Smooth muscle cell (in vitro differentiated cells): ENCODE results near the gene FAXC. TPM values are rescaled to one million over a fixed set of nuclear protein-coding genes. Genes with fewer than 3 reads are reported as not detected.

ENCODE experiments used
- DNase-seq: peaks from one replicate; lab custom pipeline; 2025; ENCODE audit not compliant: unreplicated experiment; lab: John Stamatoyannopoulos, UW
- H2AFZ ChIP-seq: fragments of 200-600 bp; sonication (generic); 2 replicates; pipeline ENCODE4 v1.6.0; 2016; ENCODE audit warnings: antibody characterized with exemption, low read depth, mild to moderate bottlenecking
- H3F3A ChIP-seq: fragments of 200-600 bp; sonication (generic); 2 replicates; pipeline ENCODE4 v1.6.0; 2017; ENCODE audit warnings: antibody characterized with exemption, low read depth
- H3K27ac ChIP-seq: fragments of 200-600 bp; sonication (generic); 2 replicates; pipeline ENCODE4 v1.5.1; 2016; ENCODE audit warnings: low read depth, mild to moderate bottlenecking
- H3K27me3 ChIP-seq: fragments of 200-600 bp; sonication (generic); 2 replicates; pipeline ENCODE4 v1.6.1; 2016; ENCODE audit warnings: low read depth, mild to moderate bottlenecking
- H3K36me3 ChIP-seq: fragments of 200-600 bp; sonication (generic); 2 replicates; pipeline ENCODE4 v1.5.1; 2016; ENCODE audit warnings: low read depth
- H3K4me1 ChIP-seq: fragments of 200-600 bp; sonication (generic); 2 replicates; pipeline ENCODE4 v1.5.1; 2016; ENCODE audit warnings: low read depth
- H3K4me2 ChIP-seq: fragments of 200-600 bp; sonication (generic); 2 replicates; pipeline ENCODE4 v1.6.0; 2016; ENCODE audit warnings: mild to moderate bottlenecking
- H3K4me3 ChIP-seq: fragments of 200-600 bp; sonication (generic); 2 replicates; pipeline ENCODE4 v1.5.1; 2016; ENCODE audit warnings: mild to moderate bottlenecking
- H3K79me2 ChIP-seq: fragments of 200-600 bp; sonication (generic); 2 replicates; pipeline ENCODE4 v1.6.0; 2016; ENCODE audit warnings: low read depth, mild to moderate bottlenecking
- H3K9ac ChIP-seq: fragments of 200-600 bp; sonication (generic); 2 replicates; pipeline ENCODE4 v1.6.0; 2016; ENCODE audit warnings: low read depth
- H3K9me3 ChIP-seq: fragments of 200-600 bp; sonication (generic); replicated peaks from 2 replicates; pipeline ENCODE4 v1.5.1; 2016; ENCODE audit warnings: low read depth
- H4K20me1 ChIP-seq: fragments of 200-600 bp; sonication (generic); 2 replicates; pipeline ENCODE4 v1.6.0; 2016; ENCODE audit warnings: low read depth
- WGBS: methylation state at CpG from one replicate; pipeline ENCODE4 v1.1.7; 2016; ENCODE audit warnings: low lambda C conversion rate; 5-methylcytosine and 5-hydroxymethylcytosine counted together
- polyA plus RNA-seq: library from polyadenylated mRNA; unstranded; fragments of >200 nt; fragmentation: Nextera tagmentation; extraction: Ambion mirVana; gene quantifications from 2 replicates; pipeline ENCODE4 v1.2.1, GENCODE V29; 2016
- total RNA-seq: library from RNA; depleted of rRNA; stranded (reverse); fragments of >200 nt; gene quantifications from 2 replicates; pipeline ENCODE4 v1.2.3, GENCODE V29; 2014
- TF ChIP-seq, protein P1 (sequence below): fragments of 200-600 bp; sonication (generic); IDR thresholded peaks from 2 replicates; pipeline ENCODE4 v1.5.1; 2017; ENCODE audit warnings: borderline replicate concordance, mild to moderate bottlenecking, antibody characterized with exemption; ENCODE audit not compliant: insufficient read depth, poor library complexity, severe bottlenecking

The FAXC gene
- total and polyA plus RNA-seq, 2 experiments from 2014 or later: 1.6 to 6.8 TPM

DNA sequence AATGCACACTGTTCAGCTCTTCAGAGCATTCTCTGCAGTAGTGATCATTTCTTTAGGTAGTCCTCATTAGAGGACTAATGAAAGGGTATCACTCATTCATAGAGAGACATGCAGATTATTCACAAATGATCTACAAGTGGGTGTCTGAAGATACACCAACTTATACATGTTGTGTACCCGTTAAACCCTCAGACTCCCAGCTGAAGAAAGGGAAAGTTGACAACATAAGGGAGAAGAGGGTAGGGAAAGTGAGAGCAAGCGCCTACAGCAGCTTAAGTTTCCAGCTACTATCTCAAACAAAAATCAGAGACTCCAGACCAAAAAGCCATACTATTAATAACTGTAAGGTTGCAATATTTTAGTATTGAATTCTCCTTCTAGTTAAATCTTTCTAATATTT, 37.1 kb downstream of the FAXC start:
- TF ChIP-seq, protein P1, sequence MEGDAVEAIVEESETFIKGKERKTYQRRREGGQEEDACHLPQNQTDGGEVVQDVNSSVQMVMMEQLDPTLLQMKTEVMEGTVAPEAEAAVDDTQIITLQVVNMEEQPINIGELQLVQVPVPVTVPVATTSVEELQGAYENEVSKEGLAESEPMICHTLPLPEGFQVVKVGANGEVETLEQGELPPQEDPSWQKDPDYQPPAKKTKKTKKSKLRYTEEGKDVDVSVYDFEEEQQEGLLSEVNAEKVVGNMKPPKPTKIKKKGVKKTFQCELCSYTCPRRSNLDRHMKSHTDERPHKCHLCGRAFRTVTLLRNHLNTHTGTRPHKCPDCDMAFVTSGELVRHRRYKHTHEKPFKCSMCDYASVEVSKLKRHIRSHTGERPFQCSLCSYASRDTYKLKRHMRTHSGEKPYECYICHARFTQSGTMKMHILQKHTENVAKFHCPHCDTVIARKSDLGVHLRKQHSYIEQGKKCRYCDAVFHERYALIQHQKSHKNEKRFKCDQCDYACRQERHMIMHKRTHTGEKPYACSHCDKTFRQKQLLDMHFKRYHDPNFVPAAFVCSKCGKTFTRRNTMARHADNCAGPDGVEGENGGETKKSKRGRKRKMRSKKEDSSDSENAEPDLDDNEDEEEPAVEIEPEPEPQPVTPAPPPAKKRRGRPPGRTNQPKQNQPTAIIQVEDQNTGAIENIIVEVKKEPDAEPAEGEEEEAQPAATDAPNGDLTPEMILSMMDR: no peak
- no peak overlapping the region for H3K27ac ChIP-seq
- H3K4me2 ChIP-seq: no peak overlapping the region
- no peaks in the 10 kb centered on the region for H3K79me2 ChIP-seq
- no peak for DNase-seq
- no peak overlapping the region for H3K4me3 ChIP-seq
- H3K4me1 ChIP-seq: no peaks in the 10 kb centered on the region
- H3K36me3 ChIP-seq: no peaks in the 10 kb centered on the region
- H3K9ac ChIP-seq: no peak overlapping the region
- H2AFZ ChIP-seq: no peak overlapping the region
- no peaks in the 10 kb centered on the region for H3K27me3 ChIP-seq
- H3K9me3 ChIP-seq: no peaks in the 10 kb centered on the region
- H3F3A ChIP-seq: no peaks in the 10 kb centered on the region
- WGBS: 49% methylated on average over 2 of the region's 2 CpGs
- no peaks in the 10 kb centered on the region for H4K20me1 ChIP-seq

DNA sequence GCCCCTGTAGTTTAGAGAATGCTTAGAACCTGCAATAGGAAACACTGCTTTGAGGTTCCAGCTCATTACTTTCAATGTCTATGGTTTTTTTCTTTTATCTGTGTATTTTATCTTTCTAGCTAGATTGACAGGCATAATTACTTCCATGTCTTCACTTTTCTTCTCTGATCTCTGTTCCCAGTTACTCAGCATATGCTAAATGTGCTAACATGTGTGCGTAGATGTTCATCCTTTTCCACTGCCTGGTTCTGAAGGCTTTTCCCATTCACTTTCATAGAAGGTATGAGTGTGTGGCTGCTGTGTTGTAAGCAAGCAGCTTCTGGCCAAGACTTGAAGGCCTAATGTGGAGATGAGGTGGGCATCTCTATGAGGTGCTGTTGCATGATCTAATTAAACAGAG, 38.9 kb downstream of the FAXC start:
- Histone ChIP-seq H2AFZ (no peak overlapping the region), H3K4me3 (no peak overlapping the region), H3K9ac (no peak overlapping the region), H3K9me3 (no peaks in the 10 kb centered on the region), H3K4me2 (no peak overlapping the region), H3K27me3 (no peaks in the 10 kb centered on the region), H3K79me2 (no peaks in the 10 kb centered on the region), H3K4me1 (no peaks in the 10 kb centered on the region), H4K20me1 (no peaks in the 10 kb centered on the region), H3F3A (no peaks in the 10 kb centered on the region), H3K36me3 (no peaks in the 10 kb centered on the region), H3K27ac (no peak overlapping the region)
- 88% methylated on average over 1 of the region's 1 CpG for WGBS
- TF ChIP-seq, protein P1: no peak
- no peak for DNase-seq

DNA sequence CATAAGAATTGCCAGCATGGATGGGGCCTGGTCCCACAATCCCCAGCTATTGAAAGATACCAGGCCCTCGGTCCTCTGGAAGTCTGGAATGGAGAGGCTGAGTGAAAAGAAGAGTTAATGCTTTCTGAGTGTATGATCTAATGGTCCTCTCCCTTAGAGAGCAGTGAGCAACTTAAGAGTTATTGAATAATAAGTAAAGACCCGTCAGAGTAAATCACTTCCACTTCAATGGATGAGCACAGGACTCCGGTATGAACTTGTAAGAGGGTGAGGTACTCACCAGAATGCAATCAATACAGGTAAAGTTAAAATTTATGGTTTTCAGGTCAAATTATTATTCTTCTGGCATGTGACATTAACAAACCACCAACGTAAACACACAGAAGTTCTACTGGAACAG, 39.9 kb downstream of the FAXC start:
- Histone ChIP-seq H3K27ac (no peak overlapping the region), H3F3A (no peaks in the 10 kb centered on the region), H3K9me3 (no peaks in the 10 kb centered on the region), H4K20me1 (no peaks in the 10 kb centered on the region), H3K36me3 (no peaks in the 10 kb centered on the region), H3K27me3 (no peaks in the 10 kb centered on the region), H2AFZ (no peak overlapping the region), H3K4me1 (no peaks in the 10 kb centered on the region), H3K4me3 (no peak overlapping the region), H3K79me2 (no peaks in the 10 kb centered on the region), H3K9ac (no peak overlapping the region), H3K4me2 (no peak overlapping the region)
- no peak for DNase-seq
- TF ChIP-seq, protein P1: no peak
- WGBS: 81% methylated on average over 4 of the region's 4 CpGs

- no peak overlapping the region for H3K4me2 ChIP-seq
- no peaks in the 10 kb centered on the region for H3F3A ChIP-seq
- no peak overlapping the region for H2AFZ ChIP-seq
- no peaks in the 10 kb centered on the region for H3K27me3 ChIP-seq
- no peak overlapping the region for H3K9ac ChIP-seq
- TF ChIP-seq, protein P1: no peak
- no peaks in the 10 kb centered on the region for H3K4me1 ChIP-seq
- H3K9me3 ChIP-seq: no peaks in the 10 kb centered on the region
- no peaks in the 10 kb centered on the region for H4K20me1 ChIP-seq
- no peaks in the 10 kb centered on the region for H3K79me2 ChIP-seq
- H3K4me3 ChIP-seq: no peak overlapping the region
- no peak overlapping the region for H3K27ac ChIP-seq
- no peak for DNase-seq
- 87% methylated on average over 3 of the region's 3 CpGs for WGBS
- no peaks in the 10 kb centered on the region for H3K36me3 ChIP-seq
These were observed 40.7 kb downstream of the FAXC start for GRCh38 chr6:99308788-99309187.
